ENCODE results near the gene HOXB2.

Gene HOXB2

GRCh38 chr17:48545022-48545375, at the start of gene HOXB2:
Gene HOXB2 (minus strand): TSS chr17:48545109. CDS start chr17:48544911, 198 bp downstream.
- DNase-seq: no peak

GRCh38 chr17:48593840-48594537, 49.1 kb upstream of the HOXB2 start:
- DNase-seq: peak; percentile 67

- DNase-seq: no peak
Observed at GRCh38 chr17:48593126-48593829, 48.4 kb upstream of the HOXB2 start, which contains the start of gene HOXB5. Gene HOXB5 (minus strand): TSS chr17:48593779. CDS start chr17:48593682, 97 bp downstream.

GRCh38 chr17:48592577-48592976, 47.7 kb upstream of the HOXB2 start:
- DNase-seq: no peak

- DNase-seq: no peak
Observed at GRCh38 chr17:48592057-48592514, 47.2 kb upstream of the HOXB2 start.

- DNase-seq: no peak
Observed at GRCh38 chr17:48591255-48592056, 46.5 kb upstream of the HOXB2 start.

GRCh38 chr17:48590607-48591161, 45.8 kb upstream of the HOXB2 start:
- DNase-seq: no peak

GRCh38 chr17:48589831-48590606, 45.1 kb upstream of the HOXB2 start, which contains the start of gene HOXB3:
Gene HOXB3 (minus strand): TSS chr17:48590241. CDS start chr17:48552474, 37,767 bp downstream.
- no peak for DNase-seq

- DNase-seq: no peak
Observed at GRCh38 chr17:48589060-48589830, 44.3 kb upstream of the HOXB2 start.

- DNase-seq: no peak
Observed at GRCh38 chr17:48588528-48588927, 43.6 kb upstream of the HOXB2 start.

GRCh38 chr17:48588074-48588415, 43.1 kb upstream of the HOXB2 start:
- DNase-seq: no peak

GRCh38 chr17:48587276-48588073, 42.6 kb upstream of the HOXB2 start:
- no peak for DNase-seq

GRCh38 chr17:48586355-48587258, 41.7 kb upstream of the HOXB2 start:
- no peak for DNase-seq

GRCh38 chr17:48584223-48584741, 39.4 kb upstream of the HOXB2 start:
- no peak for DNase-seq

- no peak for DNase-seq
Observed at GRCh38 chr17:48583708-48584222, 38.9 kb upstream of the HOXB2 start.

- DNase-seq: no peak
Observed at GRCh38 chr17:48582750-48583069, 37.8 kb upstream of the HOXB2 start.

GRCh38 chr17:48579760-48580554, 35.0 kb upstream of the HOXB2 start:
- DNase-seq: no peak

- DNase-seq: no peak
Observed at GRCh38 chr17:48579471-48579759, 34.5 kb upstream of the HOXB2 start.
